ENCODE measurements around the gene SCN4B. TPM values are rescaled to one million over a fixed set of nuclear protein-coding genes. Genes with fewer than 3 reads are reported as not detected.

The SCN4B gene
- total RNA-seq, 1 donor from 2014 or later = 3.6 TPM

DNA sequence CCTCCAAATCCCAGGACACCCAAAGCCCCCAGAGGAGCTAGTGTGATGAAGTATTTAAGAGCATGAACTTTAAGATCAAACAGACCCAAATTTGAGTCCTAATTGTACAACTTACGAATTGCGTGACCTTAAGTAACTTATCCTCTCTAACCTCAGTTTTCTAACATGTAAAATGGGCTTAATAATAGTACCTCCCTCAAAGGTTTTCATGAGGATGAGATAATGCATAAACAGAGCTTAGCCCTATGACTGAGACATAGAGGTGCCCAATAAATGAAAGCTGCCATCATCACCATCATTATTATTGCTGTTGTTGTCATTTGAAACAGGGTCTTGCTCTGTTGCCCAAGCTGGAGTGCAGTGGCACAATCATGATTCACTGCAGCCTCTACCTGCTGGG lies 14.6 kb upstream of the SCN4B start:
- Histone ChIP-seq H3K9ac (no peak overlapping the region), H3K4me1 (peaks cover 10% of the 10 kb centered on the region), H3K36me3 (no peaks in the 10 kb centered on the region), H4K20me1 (ENCODE audit: low read depth) (no peaks in the 10 kb centered on the region), H3K27me3 (peaks cover 64% of the 10 kb centered on the region), H3F3A (ENCODE audit: low read depth) (no peaks in the 10 kb centered on the region), H3K9me3 (ENCODE audit: low read depth) (no peaks in the 10 kb centered on the region), H3K4me2 (no peak overlapping the region), H3K79me2 (ENCODE audit: low read depth) (no peaks in the 10 kb centered on the region), H3K4me3 (no peak overlapping the region), H2AFZ (replicated peaks) (no peak overlapping the region), H3K27ac (no peak overlapping the region)
- Mint-ChIP-seq H3K4me3 (no peak overlapping the region), H3K27ac (no peak overlapping the region), H3K4me1 (peaks cover 5% of the 10 kb centered on the region), H3K36me3 (no peaks in the 10 kb centered on the region), H3K27me3 (ENCODE audit: insufficient read depth, low read depth) (peaks cover 49% of the 10 kb centered on the region), H3K9me3 (no peaks in the 10 kb centered on the region)
- DNase-seq (ENCODE audit: low spot score) = no peak
- TF ChIP-seq EZH2phosphoT487 (IDR thresholded peaks at IDR 0.05) = no peak
- TF ChIP-seq, protein P1, sequence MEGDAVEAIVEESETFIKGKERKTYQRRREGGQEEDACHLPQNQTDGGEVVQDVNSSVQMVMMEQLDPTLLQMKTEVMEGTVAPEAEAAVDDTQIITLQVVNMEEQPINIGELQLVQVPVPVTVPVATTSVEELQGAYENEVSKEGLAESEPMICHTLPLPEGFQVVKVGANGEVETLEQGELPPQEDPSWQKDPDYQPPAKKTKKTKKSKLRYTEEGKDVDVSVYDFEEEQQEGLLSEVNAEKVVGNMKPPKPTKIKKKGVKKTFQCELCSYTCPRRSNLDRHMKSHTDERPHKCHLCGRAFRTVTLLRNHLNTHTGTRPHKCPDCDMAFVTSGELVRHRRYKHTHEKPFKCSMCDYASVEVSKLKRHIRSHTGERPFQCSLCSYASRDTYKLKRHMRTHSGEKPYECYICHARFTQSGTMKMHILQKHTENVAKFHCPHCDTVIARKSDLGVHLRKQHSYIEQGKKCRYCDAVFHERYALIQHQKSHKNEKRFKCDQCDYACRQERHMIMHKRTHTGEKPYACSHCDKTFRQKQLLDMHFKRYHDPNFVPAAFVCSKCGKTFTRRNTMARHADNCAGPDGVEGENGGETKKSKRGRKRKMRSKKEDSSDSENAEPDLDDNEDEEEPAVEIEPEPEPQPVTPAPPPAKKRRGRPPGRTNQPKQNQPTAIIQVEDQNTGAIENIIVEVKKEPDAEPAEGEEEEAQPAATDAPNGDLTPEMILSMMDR (IDR thresholded peaks at IDR 0.05) = no peak
- TF ChIP-seq EZH2 (IDR thresholded peaks at IDR 0.05) = no peak

- Histone ChIP-seq H3K79me2 (ENCODE audit: low read depth) (no peaks in the 10 kb centered on the region), H3K9me3 (ENCODE audit: low read depth) (no peaks in the 10 kb centered on the region), H4K20me1 (ENCODE audit: low read depth) (no peaks in the 10 kb centered on the region), H3F3A (ENCODE audit: low read depth) (no peaks in the 10 kb centered on the region), H3K4me3 (no peak overlapping the region), H3K4me1 (peaks cover 10% of the 10 kb centered on the region), H3K36me3 (no peaks in the 10 kb centered on the region), H3K27me3 (peaks cover 64% of the 10 kb centered on the region), H3K9ac (no peak overlapping the region), H3K27ac (no peak overlapping the region), H2AFZ (replicated peaks) (no peak overlapping the region), H3K4me2 (no peak overlapping the region)
- no peak for TF ChIP-seq EZH2phosphoT487 (IDR thresholded peaks at IDR 0.05)
- TF ChIP-seq, protein P1 (IDR thresholded peaks at IDR 0.05) = no peak
- no peak for TF ChIP-seq EZH2 (IDR thresholded peaks at IDR 0.05)
- Mint-ChIP-seq H3K36me3 (no peaks in the 10 kb centered on the region), H3K27me3 (ENCODE audit: insufficient read depth, low read depth) (peaks cover 49% of the 10 kb centered on the region), H3K27ac (no peak overlapping the region), H3K9me3 (peaks cover 3% of the 10 kb centered on the region), H3K4me1 (peaks cover under 1% of the 10 kb centered on the region), H3K4me3 (no peak overlapping the region)
- no peak for DNase-seq (ENCODE audit: low spot score)
These were observed 14.0 kb upstream of the SCN4B start for GRCh38 chr11:118166641-118167040.

GRCh38 chr11:118164885-118165284 lies 12.3 kb upstream of the SCN4B start:
- Histone ChIP-seq H3K4me3 (no peak overlapping the region), H3K4me2 (no peak overlapping the region), H4K20me1 (ENCODE audit: low read depth) (no peaks in the 10 kb centered on the region), H3K9ac (no peak overlapping the region), H3K4me1 (no peaks in the 10 kb centered on the region), H3F3A (ENCODE audit: low read depth) (no peaks in the 10 kb centered on the region), H3K27ac (no peak overlapping the region), H3K79me2 (ENCODE audit: low read depth) (no peaks in the 10 kb centered on the region), H3K27me3 (peaks cover 53% of the 10 kb centered on the region), H2AFZ (replicated peaks) (no peak overlapping the region), H3K9me3 (ENCODE audit: low read depth) (no peaks in the 10 kb centered on the region), H3K36me3 (no peaks in the 10 kb centered on the region)
- Mint-ChIP-seq H3K27ac (no peak overlapping the region), H3K4me1 (no peaks in the 10 kb centered on the region), H3K27me3 (ENCODE audit: insufficient read depth, low read depth) (peaks cover 44% of the 10 kb centered on the region), H3K9me3 (peaks cover 3% of the 10 kb centered on the region), H3K36me3 (no peaks in the 10 kb centered on the region), H3K4me3 (no peak overlapping the region)
- no peak for DNase-seq (ENCODE audit: low spot score)
- TF ChIP-seq, protein P1 (IDR thresholded peaks at IDR 0.05) = no peak
- TF ChIP-seq EZH2 (IDR thresholded peaks at IDR 0.05) (no peak), EZH2phosphoT487 (IDR thresholded peaks at IDR 0.05) (no peak)

Data from neural progenitor cell (in vitro differentiated cells).